Natural killer cell (primary cell): ENCODE measurements around the gene TRAPPC6A. TPM values are rescaled to one million over a fixed set of nuclear protein-coding genes. Genes with fewer than 3 reads are reported as not detected.

ENCODE experiments used
- ATAC-seq, 3 donors: fragments of 150-1000 bp in 2 of 3; fragments of 200-7000 bp in 1 of 3; cut with Tn5 transposase; 1 replicate in 1 of 3; 2 replicates in 2 of 3; pipeline ENCODE4 v1.10.0; 2021; ENCODE audit warnings: mild to moderate bottlenecking in 2 of 3, moderate library complexity in 2 of 3
- DNase-seq, 2 donors: peaks; one replicate each; pipeline versions ENCODE4 v3.0.0 to v3.0.0-alpha.2; 2013 to 2021; ENCODE audit warnings: mixed read lengths in 1 of 2
- H3K27ac ChIP-seq: one replicate; pipeline ENCODE4 v1.5.1; 2013; ENCODE audit warnings: mild to moderate bottlenecking, low read length
- H3K27me3 ChIP-seq: one replicate; pipeline ENCODE4 v1.6.1; 2013; ENCODE audit warnings: low read length; ENCODE audit not compliant: control insufficient read depth, insufficient read depth
- H3K36me3 ChIP-seq: one replicate; pipeline ENCODE4 v1.6.1; 2013; ENCODE audit warnings: low read length; ENCODE audit not compliant: control insufficient read depth, insufficient read depth
- H3K4me1 ChIP-seq: one replicate; pipeline ENCODE4 v1.6.1; 2013; ENCODE audit warnings: low read length; ENCODE audit not compliant: control insufficient read depth, insufficient read depth
- H3K4me3 ChIP-seq: one replicate; pipeline ENCODE4 v1.5.1; 2013; ENCODE audit warnings: low read length
- H3K9me3 ChIP-seq: one replicate; pipeline ENCODE4 v1.6.1; 2013; ENCODE audit warnings: low read length; ENCODE audit not compliant: control insufficient read depth, insufficient read depth
- H3K27ac Mint-ChIP-seq, 2 donors: one replicate each; pipeline ENCODE4 v1.8.0; 2022; ENCODE audit warnings: mild to moderate bottlenecking in 2 of 2, mixed read lengths in 2 of 2, moderate library complexity in 1 of 2
- H3K27me3 Mint-ChIP-seq, 2 donors: one replicate each; pipeline ENCODE4 v1.8.0; 2022; ENCODE audit warnings: low read depth in 2 of 2, mixed read lengths in 2 of 2
- H3K36me3 Mint-ChIP-seq: one replicate; pipeline ENCODE4 v1.8.0; 2022; ENCODE audit warnings: mixed read lengths
- H3K4me1 Mint-ChIP-seq, 2 donors: one replicate each; pipeline ENCODE4 v1.8.0; 2022; ENCODE audit warnings: mixed read lengths in 2 of 2
- H3K4me3 Mint-ChIP-seq: one replicate; pipeline ENCODE4 v1.8.0; 2022; ENCODE audit warnings: mild to moderate bottlenecking, moderate library complexity, mixed read lengths
- H3K9me3 Mint-ChIP-seq, 2 donors: one replicate each; pipeline ENCODE4 v1.8.0; 2022; ENCODE audit warnings: mixed read lengths in 2 of 2
- CTCF ChIP-seq: fragments of 200-600 bp; IDR thresholded peaks from one replicate; pipeline ENCODE4 v1.8.0; 2022; ENCODE audit warnings: antibody characterized with exemption
- WGBS: methylation state at CpG from one replicate; pipeline ENCODE4 v1.1.7; 2013; ENCODE audit warnings: missing lambda C conversion rate; ENCODE audit not compliant: insufficient coverage; 5-methylcytosine and 5-hydroxymethylcytosine counted together
- intact Hi-C: fragments of 100-400 bp; cut with micrococcal nuclease; formaldehyde crosslinking; loops from one replicate; pipeline ENCODE4 v1.14.2; 2022
- total RNA-seq, 4 donors: library from RNA; stranded (reverse); fragments of 120-200 nt in 1 of 4; gene quantifications; one replicate each; pipeline versions ENCODE4 v1.2.3 to v1.2.4, GENCODE V29; 2013 to 2022

Gene TRAPPC6A
- total RNA-seq, 3 donors from 2014 or later (not counting 1 experiment from before 2014, with no cell fraction given) = 38.0 to 47.0 (median 45.2) TPM

- no peak overlapping the region for H3K27ac Mint-ChIP-seq
- H3K4me3 Mint-ChIP-seq = no peak overlapping the region
- peaks cover under 1 to 18% of the 10 kb centered on the region in 2 donors for H3K4me1 Mint-ChIP-seq
- no peaks in the 10 kb centered on the region for H3K27me3 ChIP-seq
- intact Hi-C loops = no loop called here
- H3K36me3 ChIP-seq = peaks cover 3% of the 10 kb centered on the region
- no peaks in the 10 kb centered on the region for H3K27me3 Mint-ChIP-seq
- H3K9me3 ChIP-seq = no peaks in the 10 kb centered on the region
- no peak for DNase-seq
- no peak for ATAC-seq
- H3K9me3 Mint-ChIP-seq = peaks cover 0 to 3% of the 10 kb centered on the region in 2 donors
- H3K4me3 ChIP-seq = no peak overlapping the region
- peaks cover 5% of the 10 kb centered on the region for H3K4me1 ChIP-seq
- H3K27ac ChIP-seq = no peak overlapping the region
- WGBS = 92% methylated on average over 12 of the region's 12 CpGs
- no peak for TF ChIP-seq CTCF
- no peaks in the 10 kb centered on the region for H3K36me3 Mint-ChIP-seq
Measured at GRCh38 chr19:45186509-45187334, 8.7 kb upstream of the TRAPPC6A start.

- no peaks in the 10 kb centered on the region for H3K36me3 Mint-ChIP-seq
- no peaks in the 10 kb centered on the region for H3K9me3 ChIP-seq
- H3K27ac ChIP-seq = no peak overlapping the region
- H3K36me3 ChIP-seq = peaks cover 12% of the 10 kb centered on the region
- H3K9me3 Mint-ChIP-seq = no peaks in the 10 kb centered on the region
- TF ChIP-seq CTCF = no peak
- H3K27me3 ChIP-seq = no peaks in the 10 kb centered on the region
- 93% methylated on average over 5 of the region's 5 CpGs for WGBS
- H3K4me1 Mint-ChIP-seq = peaks cover 11 to 33% of the 10 kb centered on the region in 2 donors
- ATAC-seq = no peak
- no peak overlapping the region for H3K27ac Mint-ChIP-seq
- no peaks in the 10 kb centered on the region for H3K27me3 Mint-ChIP-seq
- H3K4me1 ChIP-seq = peaks cover 25% of the 10 kb centered on the region
- no peak overlapping the region for H3K4me3 ChIP-seq
- no peak for DNase-seq
- no peak overlapping the region for H3K4me3 Mint-ChIP-seq
- intact Hi-C loops = no loop called here
Measured at GRCh38 chr19:45184115-45184514, 6.1 kb upstream of the TRAPPC6A start.

GRCh38 chr19:45182758-45183157 lies 4.7 kb upstream of the TRAPPC6A start:
- Histone ChIP-seq H3K9me3 (no peaks in the 10 kb centered on the region), H3K36me3 (peaks cover 12% of the 10 kb centered on the region), H3K4me3 (no peak overlapping the region), H3K27me3 (no peaks in the 10 kb centered on the region), H3K27ac (no peak overlapping the region), H3K4me1 (peaks cover 29% of the 10 kb centered on the region)
- Mint-ChIP-seq H3K4me1 (peaks cover 11 to 38% of the 10 kb centered on the region in 2 donors), H3K27ac (no peak overlapping the region), H3K9me3 (no peaks in the 10 kb centered on the region), H3K27me3 (no peaks in the 10 kb centered on the region), H3K4me3 (no peak overlapping the region), H3K36me3 (no peaks in the 10 kb centered on the region)
- TF ChIP-seq CTCF = no peak
- ATAC-seq (no peak), DNase-seq (no peak)
- intact Hi-C loops = no loop called here
- WGBS = 92% methylated on average over 4 of the region's 4 CpGs
